GM19468 (cell line): Measurements from ENCODE around the gene CACNG3.
"Not testable (repeated sequence)": the region's sequence is repeated elsewhere in the genome, so short reads cannot be mapped to it uniquely, and the experiment has no call there.

Experiments used
- ATAC-seq: cut with Tn5 transposase; IDR thresholded peaks from one replicate; pipeline ENCODE4 v1.9.1; 2021; ENCODE audit warnings: mild to moderate bottlenecking, moderate library complexity, moderate number of reproducible peaks; ENCODE audit not compliant: unreplicated experiment; ENCODE audit errors: extremely low read depth

CACNG3 gene

DNA sequence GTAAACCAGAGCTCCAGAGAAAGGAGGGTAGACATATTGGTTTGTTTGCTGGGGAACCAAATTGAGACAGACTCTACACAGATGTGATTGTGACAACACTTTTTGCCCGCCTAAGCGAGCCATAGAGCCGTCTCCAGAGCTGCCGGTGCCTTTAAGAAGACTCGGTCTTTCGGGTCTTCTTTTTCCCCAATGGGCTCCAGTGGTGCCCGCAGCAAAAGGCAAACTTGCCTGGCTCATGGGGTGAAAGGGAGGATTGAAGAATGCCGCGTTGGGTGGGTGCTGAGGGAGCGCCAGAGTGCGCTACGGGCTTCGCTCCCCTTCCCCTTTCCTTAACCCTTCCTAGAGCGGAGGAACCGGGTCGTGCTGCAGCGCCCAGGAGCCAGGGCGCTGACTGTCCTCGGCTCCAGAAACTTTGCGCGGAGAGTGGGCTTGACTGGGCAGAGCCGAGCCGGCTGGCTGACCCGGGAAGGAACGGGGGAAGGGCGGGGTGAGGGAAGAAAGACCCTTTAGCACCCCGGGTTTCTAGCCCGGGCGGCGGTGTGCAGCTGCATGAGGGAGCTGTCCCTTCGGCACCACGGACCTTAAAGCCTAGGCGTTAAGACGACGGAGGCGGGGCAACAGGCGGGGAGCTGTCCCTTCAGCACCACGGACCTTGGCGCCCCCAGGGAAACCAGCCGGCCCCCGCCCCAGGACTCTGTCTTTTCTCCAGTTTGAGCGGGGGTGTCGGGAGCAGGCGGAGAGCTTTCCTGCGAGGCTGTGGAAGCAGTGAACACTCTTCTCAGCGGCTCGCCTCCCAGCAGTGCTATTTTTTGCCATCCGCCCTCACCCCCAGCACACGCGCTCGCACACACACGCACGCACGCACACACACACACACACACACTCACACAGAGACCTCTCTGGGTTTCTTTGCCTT is at the start of gene CACNG3:
TSS of gene CACNG3 (plus strand) at position 880 of the 916 bp plus-strand sequence. CDS start 420 bp downstream, outside the sequence.
- no peak for ATAC-seq

- no peak for ATAC-seq
These were observed 49.2 kb upstream of the CACNG3 start for GRCh38 chr16:24206926-24207325.

GRCh38 chr16:24208710-24209109 is 47.4 kb upstream of the CACNG3 start:
- ATAC-seq: no peak

DNA sequence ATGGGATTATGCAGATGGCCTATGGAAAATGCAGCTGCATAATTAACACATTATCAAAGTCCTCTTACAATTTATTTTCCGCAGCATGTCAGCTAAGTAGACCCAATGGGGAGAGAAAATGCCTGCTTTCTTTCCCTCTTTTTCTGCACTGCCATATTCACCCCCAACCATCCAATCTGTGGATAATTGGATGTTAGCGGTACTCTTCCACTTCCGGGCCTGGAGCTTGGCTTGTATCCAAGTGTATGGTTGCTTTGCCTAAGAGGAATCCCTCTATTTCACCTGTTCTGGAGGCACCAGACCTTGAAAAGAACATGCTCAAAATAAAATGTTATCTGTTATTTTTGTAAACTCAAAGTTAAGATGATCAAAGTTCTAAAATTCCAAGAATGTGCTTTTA is 41.1 kb upstream of the CACNG3 start:
- ATAC-seq: no peak

DNA sequence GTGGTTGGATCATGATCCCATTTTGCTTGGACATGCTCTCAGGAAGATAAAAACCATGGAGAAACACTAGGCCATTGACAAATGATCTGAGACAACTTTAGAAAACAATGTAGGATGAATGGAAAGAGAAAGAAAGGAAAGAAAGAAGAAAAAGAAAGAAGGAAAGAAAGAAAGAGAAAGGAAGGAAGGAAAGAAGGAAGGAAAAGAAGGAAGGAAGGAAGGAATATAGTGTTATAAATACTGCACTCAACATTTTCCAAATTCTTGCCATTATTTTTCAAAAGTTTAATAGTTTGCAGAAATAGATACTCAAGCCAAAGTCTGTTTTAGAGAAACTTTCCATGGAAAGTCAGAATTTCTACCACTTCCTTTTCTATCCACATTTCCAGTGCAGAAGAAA is 39.2 kb upstream of the CACNG3 start:
- ATAC-seq: no peak

GRCh38 chr16:24217461-24217860 is 38.7 kb upstream of the CACNG3 start:
- no peak for ATAC-seq

DNA sequence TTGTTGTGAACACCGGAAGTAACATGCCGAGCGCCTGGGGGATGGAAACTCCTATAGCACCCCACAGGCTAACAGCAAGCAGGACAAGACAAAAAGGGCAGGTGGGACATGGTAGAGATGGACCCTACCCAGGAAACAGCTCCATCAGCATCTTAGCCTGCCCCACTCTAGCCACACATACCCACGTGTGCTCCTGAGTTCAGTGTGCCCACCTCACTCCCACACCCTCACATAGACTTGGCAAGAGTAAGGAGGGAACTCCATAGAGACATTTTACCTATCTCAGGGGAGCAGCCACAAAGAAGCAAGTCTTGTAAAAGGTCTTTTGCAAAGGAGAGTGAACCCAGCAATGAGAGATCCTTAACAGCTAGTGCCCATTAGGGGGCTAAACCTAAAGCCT is 37.8 kb upstream of the CACNG3 start:
- ATAC-seq: no peak

DNA sequence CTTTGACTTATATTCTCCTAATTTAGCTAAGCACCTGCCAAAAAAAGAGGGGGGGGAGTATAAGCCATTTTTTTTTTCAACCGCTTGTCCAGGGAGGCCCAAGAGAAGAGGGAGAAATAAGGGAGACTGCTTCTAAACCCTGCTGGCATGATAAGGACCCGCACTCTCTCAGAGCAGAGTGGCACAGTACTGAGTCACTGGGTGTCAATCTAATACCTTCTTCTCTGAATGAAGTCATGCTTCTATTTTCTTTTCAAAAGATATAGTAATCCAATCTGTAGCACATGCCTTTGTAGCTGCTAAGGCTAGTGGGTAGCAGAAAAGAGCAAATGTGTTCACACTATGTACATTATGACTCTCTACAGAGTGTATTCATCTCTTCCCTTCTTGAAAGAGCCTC is 34.9 kb upstream of the CACNG3 start:
- ATAC-seq: no peak

GRCh38 chr16:24228514-24228913 is 27.6 kb upstream of the CACNG3 start:
- no peak for ATAC-seq

GRCh38 chr16:24232936-24233335 is 23.2 kb upstream of the CACNG3 start:
- ATAC-seq: no peak

DNA sequence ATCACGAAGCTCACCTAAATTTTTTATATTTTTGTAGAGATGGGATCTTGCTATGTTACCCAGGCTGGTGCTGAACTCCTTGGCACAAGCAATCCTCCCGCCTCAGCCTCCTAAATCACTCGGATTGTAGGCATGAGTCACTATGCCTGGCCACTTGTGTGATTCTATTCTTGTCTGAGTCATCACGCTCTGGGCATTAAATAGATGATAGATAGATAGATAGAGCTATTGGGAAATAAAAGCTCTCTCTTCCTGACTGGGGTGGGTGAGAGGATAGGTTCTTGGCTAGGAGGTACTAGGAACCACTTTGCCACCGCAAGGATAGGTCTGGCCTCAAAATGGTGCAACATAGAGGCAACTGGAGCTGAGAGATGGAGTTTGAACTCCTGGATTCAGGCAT is 21.4 kb upstream of the CACNG3 start:
- no peak for ATAC-seq

- ATAC-seq: no peak
These were observed 20.3 kb upstream of the CACNG3 start for GRCh38 chr16:24235806-24236205.

GRCh38 chr16:24238846-24239245 is 17.3 kb upstream of the CACNG3 start:
- not testable (repeated sequence) for ATAC-seq

DNA sequence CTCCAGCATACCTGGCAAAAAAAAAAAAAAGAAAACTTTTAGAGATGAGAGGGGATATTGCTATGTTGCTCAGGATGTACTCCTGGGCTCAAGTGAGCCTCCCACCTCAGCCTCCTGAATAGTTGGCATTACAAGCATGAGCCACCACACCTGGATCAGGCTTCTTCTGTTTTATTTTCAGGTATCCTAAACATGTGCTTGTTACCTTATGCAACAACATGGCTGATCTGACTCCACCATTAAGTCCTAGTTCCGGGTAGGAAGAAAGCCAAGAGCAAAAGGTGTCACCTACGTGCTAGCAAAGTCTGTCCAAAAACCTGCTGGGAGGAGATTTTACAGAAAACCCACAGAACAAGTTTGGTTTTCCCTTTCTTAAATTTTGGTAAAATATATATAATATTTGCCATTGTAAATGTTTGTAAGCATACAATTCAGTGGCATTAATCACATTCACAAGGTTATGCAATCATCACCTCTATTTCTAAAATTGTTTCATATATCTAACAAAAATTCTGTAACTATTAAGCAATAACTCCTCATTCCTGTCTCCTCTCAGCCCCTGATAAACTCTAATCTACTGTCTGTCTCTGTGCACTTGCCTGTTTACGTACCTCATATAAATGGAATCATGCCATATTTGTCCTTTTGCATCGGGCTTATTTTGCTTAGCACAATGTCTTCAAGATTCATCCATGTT is 9.1 kb upstream of the CACNG3 start:
- no peak for ATAC-seq

DNA sequence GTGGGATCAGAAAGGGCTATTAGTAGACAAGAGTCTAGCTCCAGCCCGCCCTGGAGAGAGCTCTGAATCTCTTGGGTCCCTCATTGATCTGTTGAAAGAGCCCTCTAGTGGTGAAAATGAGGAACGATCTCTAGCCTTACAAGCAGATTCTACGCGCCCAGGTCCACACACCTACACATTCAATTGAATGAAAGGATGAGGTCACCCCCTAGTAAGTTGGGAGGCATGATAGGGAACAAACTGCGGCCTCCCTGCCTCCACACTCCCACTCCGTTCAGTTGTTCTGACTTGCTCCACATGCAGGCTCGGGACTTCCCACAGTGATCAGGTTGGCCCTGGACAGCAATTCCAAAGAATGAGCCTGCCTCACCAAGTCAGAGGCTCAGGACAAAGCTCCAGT is 2.9 kb upstream of the CACNG3 start:
- no peak for ATAC-seq

- no peak for ATAC-seq
These were observed 1.8 kb downstream of the CACNG3 start for GRCh38 chr16:24257958-24258357.

GRCh38 chr16:24258791-24259190 is 2.7 kb downstream of the CACNG3 start:
- ATAC-seq: no peak

- ATAC-seq: no peak
These were observed 6.7 kb downstream of the CACNG3 start for GRCh38 chr16:24262816-24263215.

GRCh38 chr16:24270721-24271442 is 14.7 kb downstream of the CACNG3 start:
- ATAC-seq: no peak

DNA sequence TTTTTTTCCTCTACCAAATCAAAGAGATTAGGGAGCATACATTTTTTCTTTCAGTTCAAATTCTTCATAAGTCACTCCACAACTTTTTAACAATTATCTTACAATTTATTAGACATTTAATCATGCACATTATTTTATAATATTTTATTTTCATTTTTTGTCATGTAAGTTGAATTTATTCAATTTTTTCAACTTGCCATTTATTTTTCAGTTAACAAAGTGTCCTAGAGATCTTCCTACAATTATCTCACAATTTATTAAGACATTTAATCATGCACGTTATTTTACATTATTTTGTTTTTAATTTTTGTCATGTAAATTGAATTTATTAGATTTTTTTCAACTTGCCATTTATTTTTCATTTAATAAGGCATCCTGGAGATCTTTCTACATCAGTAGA is 16.2 kb downstream of the CACNG3 start:
- ATAC-seq: no peak
